HFF-Myc (cell line): ENCODE results near the gene CADM4.
A peak's percentile ranks its signal among the peaks of the same experiment; 100 is the strongest.
"Not testable (repeated sequence)": the region's sequence is repeated elsewhere in the genome, so short reads cannot be mapped to it uniquely, and the experiment has no call there.

Experiments
- DNase-seq: peaks from one replicate; pipeline ENCODE4 v3.0.0-alpha.2; 2011; ENCODE audit warnings: low read depth; ENCODE audit errors: extremely low read depth
- H3K4me3 ChIP-seq: replicated peaks from 2 replicates; pipeline ENCODE4 v1.5.1; 2011; ENCODE audit warnings: low read depth, mild to moderate bottlenecking, control low read depth, low read length
- TF ChIP-seq, protein P1 (sequence below): IDR thresholded peaks from 2 replicates; pipeline ENCODE4 v1.5.1; 2012; ENCODE audit warnings: mild to moderate bottlenecking, low read depth, low read length, control low read depth; ENCODE audit errors: missing control alignments

The CADM4 gene, protein sequence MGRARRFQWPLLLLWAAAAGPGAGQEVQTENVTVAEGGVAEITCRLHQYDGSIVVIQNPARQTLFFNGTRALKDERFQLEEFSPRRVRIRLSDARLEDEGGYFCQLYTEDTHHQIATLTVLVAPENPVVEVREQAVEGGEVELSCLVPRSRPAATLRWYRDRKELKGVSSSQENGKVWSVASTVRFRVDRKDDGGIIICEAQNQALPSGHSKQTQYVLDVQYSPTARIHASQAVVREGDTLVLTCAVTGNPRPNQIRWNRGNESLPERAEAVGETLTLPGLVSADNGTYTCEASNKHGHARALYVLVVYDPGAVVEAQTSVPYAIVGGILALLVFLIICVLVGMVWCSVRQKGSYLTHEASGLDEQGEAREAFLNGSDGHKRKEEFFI

DNA sequence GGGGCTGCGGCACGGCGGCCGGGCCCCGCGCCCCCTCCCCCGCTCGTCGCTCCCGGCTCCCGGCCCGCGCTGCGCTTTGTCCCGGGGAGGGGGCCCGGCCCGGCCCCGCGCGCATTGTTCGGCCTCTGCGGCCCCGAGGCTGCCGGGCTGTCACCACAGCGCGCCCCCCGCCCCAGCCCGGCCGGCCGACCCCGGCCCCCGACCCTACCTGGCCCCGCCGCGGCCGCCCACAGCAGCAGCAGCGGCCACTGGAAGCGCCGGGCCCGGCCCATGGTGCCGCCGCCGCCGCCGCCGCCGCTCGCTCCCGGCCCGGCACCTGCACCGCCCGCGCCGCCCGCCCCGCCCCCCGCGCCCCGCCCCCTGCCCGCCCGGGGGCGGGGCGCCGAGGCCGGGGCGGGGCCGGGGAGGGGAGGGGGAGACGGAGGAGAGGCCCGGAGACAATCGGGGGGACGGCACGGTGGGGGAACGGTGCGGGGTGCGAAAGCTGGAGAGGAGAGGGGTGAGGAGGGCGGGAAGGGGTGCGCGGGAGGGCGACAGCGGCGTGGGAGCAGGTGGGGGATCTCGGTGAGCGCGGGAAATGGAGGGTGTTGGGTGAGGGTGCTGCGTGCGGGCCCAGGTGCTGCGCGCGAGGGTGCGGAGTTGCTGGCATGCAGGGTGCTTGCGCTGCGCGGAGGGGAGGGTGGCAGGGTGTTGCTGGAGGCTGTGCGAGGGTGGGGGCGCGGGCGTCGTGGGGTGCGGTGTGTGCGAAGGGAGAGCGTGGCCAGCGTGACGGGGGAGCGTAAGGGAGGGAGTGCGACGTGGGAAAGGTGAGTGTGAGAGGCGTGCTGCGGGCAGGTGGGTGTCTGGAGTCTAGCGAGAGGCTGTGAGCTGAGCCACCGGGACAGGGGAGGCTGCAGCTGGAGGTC, at the start of gene CADM4:
Gene CADM4, minus strand, starts transcription at position 332 of the 905 bp plus-strand sequence. Its CDS starts 60 bp downstream, at position 272.
- DNase-seq = no peak
- TF ChIP-seq, protein P1, sequence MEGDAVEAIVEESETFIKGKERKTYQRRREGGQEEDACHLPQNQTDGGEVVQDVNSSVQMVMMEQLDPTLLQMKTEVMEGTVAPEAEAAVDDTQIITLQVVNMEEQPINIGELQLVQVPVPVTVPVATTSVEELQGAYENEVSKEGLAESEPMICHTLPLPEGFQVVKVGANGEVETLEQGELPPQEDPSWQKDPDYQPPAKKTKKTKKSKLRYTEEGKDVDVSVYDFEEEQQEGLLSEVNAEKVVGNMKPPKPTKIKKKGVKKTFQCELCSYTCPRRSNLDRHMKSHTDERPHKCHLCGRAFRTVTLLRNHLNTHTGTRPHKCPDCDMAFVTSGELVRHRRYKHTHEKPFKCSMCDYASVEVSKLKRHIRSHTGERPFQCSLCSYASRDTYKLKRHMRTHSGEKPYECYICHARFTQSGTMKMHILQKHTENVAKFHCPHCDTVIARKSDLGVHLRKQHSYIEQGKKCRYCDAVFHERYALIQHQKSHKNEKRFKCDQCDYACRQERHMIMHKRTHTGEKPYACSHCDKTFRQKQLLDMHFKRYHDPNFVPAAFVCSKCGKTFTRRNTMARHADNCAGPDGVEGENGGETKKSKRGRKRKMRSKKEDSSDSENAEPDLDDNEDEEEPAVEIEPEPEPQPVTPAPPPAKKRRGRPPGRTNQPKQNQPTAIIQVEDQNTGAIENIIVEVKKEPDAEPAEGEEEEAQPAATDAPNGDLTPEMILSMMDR = no peak
- peak within 1 kb of the TSS; percentile 41 for H3K4me3 ChIP-seq

DNA sequence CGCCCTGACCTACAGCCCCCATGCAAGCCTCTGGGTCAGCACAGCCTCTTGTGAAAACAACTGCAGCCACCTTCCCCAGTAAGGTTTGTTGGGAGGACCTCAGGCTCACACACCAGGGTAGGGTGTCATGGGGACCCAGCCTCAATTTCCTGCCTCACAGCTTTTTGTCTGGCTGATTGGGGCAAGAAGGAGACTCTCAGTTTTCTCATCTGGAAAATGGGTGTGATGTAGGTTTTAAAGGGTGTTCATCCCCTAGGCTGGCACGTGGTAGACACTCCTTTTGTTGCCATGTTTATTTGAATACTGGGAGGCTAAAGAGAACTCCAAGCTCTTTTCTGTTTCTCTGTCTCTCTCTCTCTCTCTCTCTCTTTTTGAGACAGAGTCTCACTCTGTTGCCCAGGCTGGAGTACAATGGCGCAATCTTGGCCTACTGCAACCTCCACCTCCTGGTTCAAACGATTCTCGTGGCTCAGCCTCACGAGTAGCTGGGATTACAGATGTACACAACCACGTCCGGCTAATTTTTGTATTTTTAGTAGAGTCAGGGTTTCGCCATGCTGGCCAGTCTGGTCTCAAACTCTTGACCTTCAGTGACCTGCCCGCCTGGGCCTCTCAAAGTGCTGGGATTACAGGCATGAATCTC, 48.5 kb upstream of the CADM4 start:
- no peak overlapping the region for H3K4me3 ChIP-seq
- TF ChIP-seq, protein P1 = no peak
- DNase-seq = no peak

DNA sequence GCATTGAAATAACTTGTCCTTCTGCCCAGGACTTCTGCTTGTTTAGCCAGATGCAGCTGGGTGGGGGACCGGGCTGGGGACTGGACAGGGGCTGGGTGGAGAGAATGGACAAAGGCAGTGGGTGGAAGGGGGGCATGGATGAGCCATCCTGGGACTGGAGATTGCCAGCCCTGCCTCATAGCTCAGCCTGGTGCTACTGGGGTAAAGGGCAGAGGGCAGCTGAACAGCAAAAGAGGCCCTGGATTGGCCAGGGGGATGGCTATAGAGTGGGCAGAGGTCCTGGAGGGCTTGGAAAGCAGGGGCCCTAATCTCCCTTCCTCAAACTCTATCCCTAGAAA, 48.0 kb upstream of the CADM4 start:
- no peak for DNase-seq
- TF ChIP-seq, protein P1 = no peak
- H3K4me3 ChIP-seq = no peak overlapping the region

DNA sequence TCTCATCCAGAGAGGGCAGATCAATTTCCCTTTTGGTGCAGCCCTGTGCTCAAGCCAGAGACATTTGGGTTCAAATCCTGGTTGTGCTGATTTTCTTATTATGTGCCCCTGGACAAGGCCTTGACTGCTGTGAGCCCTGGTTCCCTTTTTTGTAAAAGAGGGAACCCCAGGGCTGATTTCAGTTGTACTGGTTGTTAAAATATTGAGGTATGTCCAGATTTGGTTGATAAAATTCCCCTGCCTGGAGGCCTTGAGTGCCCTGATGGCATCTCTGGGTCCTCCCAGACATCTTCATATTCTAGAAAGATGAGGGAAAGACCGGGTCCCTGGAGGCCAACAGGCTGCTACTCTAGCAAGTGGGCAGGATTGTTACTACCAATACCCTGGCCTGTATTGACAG, 44.7 kb upstream of the CADM4 start:
- TF ChIP-seq, protein P1 = no peak
- no peak overlapping the region for H3K4me3 ChIP-seq
- no peak for DNase-seq

DNA sequence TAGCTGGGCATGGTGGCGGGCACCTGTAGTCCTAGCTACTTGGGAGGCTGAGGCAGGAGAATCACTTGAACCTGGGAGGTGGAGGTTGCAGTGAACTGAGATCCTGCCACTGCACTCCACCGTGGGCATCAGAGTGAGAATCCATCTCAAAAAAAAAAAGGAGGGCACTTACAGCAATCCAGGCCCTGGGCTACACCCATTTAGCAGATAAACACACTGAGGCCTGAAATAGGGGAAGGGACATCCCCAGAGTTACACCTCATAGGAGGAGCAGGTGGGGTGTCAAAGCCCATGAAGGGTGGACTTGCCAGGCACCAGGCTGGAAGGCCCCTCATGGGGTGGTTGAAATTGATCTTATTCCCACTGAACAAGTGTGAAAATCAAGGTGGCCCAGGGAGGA, 44.3 kb upstream of the CADM4 start:
- no peak for DNase-seq
- H3K4me3 ChIP-seq = no peak overlapping the region
- TF ChIP-seq, protein P1 = no peak

DNA sequence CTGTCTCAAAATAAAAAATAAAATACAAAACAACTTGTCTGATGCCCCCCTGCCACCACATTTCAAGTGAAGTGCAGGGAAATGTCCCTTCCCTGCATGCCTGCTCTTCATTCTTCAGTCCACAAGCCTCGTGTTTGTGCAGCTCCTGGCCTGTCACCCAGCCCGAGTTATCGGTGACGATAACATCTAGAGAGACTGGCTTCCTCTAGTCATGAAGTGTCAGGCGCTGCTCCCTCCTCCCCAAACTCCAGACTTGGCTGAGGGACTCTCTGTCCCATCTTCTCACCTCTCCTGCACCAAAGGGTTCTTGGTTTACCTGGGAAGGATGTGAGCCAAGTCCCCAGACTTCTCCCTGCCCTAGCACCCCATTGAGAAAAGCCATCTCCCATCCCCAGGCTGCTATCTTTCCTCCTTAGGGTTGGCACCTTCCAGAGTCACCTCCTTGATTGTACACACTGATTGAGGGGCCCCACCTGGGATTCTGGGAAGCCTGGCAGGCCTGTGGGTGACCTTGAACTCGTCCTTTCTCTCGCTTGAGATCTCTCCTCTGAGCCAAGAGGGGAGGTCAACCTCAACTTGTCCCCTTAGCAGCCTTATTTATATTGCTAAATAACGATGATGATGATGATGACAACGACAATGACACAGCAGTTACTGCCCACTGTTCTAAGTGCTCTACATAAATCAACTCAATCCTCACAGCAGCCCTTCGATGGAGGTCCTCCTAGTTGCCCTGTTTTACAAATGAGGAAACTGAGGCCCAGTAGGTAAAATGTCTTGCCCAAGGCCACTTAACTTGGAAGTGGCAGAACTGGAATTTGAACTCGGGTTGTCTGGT, 43.4 kb upstream of the CADM4 start:
- no peak for DNase-seq
- H3K4me3 ChIP-seq = no peak overlapping the region
- TF ChIP-seq, protein P1 = no peak

DNA sequence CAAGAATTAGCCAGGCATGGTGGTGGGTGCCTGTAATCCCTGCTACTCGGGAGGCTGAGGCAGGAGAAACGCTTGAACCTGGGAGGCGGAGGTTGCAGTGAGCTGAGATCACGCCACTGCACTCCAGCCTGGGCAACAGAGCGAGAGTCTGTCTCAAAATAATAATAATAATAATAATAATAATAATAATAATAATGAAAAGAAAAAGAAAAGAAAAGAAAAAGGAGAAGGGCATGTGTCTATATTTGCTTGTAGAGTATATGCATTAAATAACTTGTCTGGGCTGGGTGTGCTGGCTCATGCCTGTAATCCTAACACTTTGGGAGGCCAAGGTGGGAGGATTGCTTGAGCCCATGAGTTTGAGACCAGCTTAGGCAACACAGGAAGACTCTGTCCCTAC, 42.6 kb upstream of the CADM4 start:
- not testable (repeated sequence) for DNase-seq, H3K4me3 ChIP-seq
